PC-9 (cell line): ENCODE measurements around the gene DUSP18. TPM values are rescaled to one million over a fixed set of nuclear protein-coding genes. Genes with fewer than 3 reads are reported as not detected.

Experiments
- BruUV-seq: library from RNA; stranded (reverse); fragments of 400-500 nt; replicated peaks from 2 replicates; lab custom pipeline; 2021; lab: Mats Ljungman, UMichigan
- CTCF ChIA-PET: fragments of 300-600 bp; sonication (Branson Sonifier 250); formaldehyde crosslinking; loops from one replicate; lab custom pipeline; 2022; ENCODE audit warnings: antibody characterized with exemption; lab: Charles Lee
- POLR2A ChIA-PET: fragments of 300-600 bp; sonication (Branson Sonifier 250); formaldehyde crosslinking; loops from one replicate; lab custom pipeline; 2022; ENCODE audit warnings: antibody characterized with exemption; ENCODE audit not compliant: unreplicated experiment; lab: Charles Lee
- DNase-seq, 2 experiments: peaks; one replicate each; pipeline versions ENCODE4 v3.0.0 to v3.0.0-alpha.2; 2015 to 2022; ENCODE audit warnings: mixed read lengths in 1 of 2
- H2AFZ ChIP-seq: fragments of 200-600 bp; sonication (generic); 2 replicates; pipeline ENCODE4 v1.8.1; 2017; ENCODE audit warnings: antibody characterized with exemption
- H3F3A ChIP-seq: fragments of 200-600 bp; sonication (generic); 2 replicates; pipeline ENCODE4 v1.8.1; 2017; ENCODE audit warnings: antibody characterized with exemption, mild to moderate bottlenecking, low read depth; ENCODE audit not compliant: insufficient read depth
- H3K27ac ChIP-seq: fragments of 200-600 bp; sonication (generic); 2 replicates; pipeline ENCODE4 v1.6.1; 2016; ENCODE audit warnings: mixed run types
- H3K27me3 ChIP-seq: fragments of 200-600 bp; sonication (generic); 2 replicates; pipeline ENCODE4 v1.6.1; 2016; ENCODE audit warnings: low read depth, mixed run types; ENCODE audit not compliant: insufficient read depth
- H3K36me3 ChIP-seq: fragments of 200-600 bp; sonication (generic); 2 replicates; pipeline ENCODE4 v1.6.1; 2016; ENCODE audit warnings: low read depth, mixed run types
- H3K4me1 ChIP-seq: fragments of 200-600 bp; sonication (generic); replicated peaks from 2 replicates; pipeline ENCODE4 v1.6.1; 2016; ENCODE audit warnings: mixed run types; ENCODE audit not compliant: insufficient read depth
- H3K4me2 ChIP-seq: fragments of 200-600 bp; sonication (generic); 2 replicates; pipeline ENCODE4 v1.6.1; 2017; ENCODE audit warnings: mixed run types
- H3K4me3 ChIP-seq: fragments of 200-600 bp; sonication (generic); 2 replicates; pipeline ENCODE4 v1.6.1; 2016; ENCODE audit warnings: mixed run types
- H3K79me2 ChIP-seq: fragments of 200-600 bp; sonication (generic); 2 replicates; pipeline ENCODE4 v1.6.1; 2017; ENCODE audit warnings: low read depth, mixed run types
- H3K9me2 ChIP-seq: fragments of 200-600 bp; sonication (generic); 2 replicates; pipeline ENCODE4 v1.8.1; 2017; ENCODE audit warnings: mild to moderate bottlenecking; ENCODE audit not compliant: insufficient read depth
- H3K9me3 ChIP-seq: fragments of 200-600 bp; sonication (generic); 2 replicates; pipeline ENCODE4 v1.8.1; 2016; ENCODE audit warnings: low read depth; ENCODE audit not compliant: insufficient read depth
- H4K20me1 ChIP-seq: fragments of 200-600 bp; sonication (generic); 2 replicates; pipeline ENCODE4 v1.8.1; 2017; ENCODE audit not compliant: insufficient read depth
- CTCF ChIP-seq: fragments of 200-600 bp; sonication (generic); conservative IDR thresholded peaks from 2 replicates; pipeline ENCODE4 v1.6.1; 2017; ENCODE audit warnings: mixed run types, antibody characterized with exemption, mild to moderate bottlenecking, moderate library complexity
- EZH2 ChIP-seq: fragments of 200-600 bp; sonication (generic); IDR thresholded peaks from 2 replicates; pipeline ENCODE4 v1.8.0; 2017; ENCODE audit warnings: antibody characterized with exemption, low read depth
- intact Hi-C: fragments of 100-400 bp; cut with micrococcal nuclease; formaldehyde crosslinking; loops from one replicate; pipeline ENCODE4 v1.10.0; 2022; ENCODE audit not compliant: unreplicated experiment
- total RNA-seq: library from RNA; stranded (reverse); gene quantifications from 2 replicates; pipeline ENCODE4 v1.2.3, GENCODE V29; 2021

DUSP18 gene
- total RNA-seq, 1 experiment from 2014 or later, result 11.0 TPM

- no peaks in the 10 kb centered on the region for H4K20me1 ChIP-seq
- no TSS peak for BruUV-seq
- no peak overlapping the region for H3K4me2 ChIP-seq
- H3K79me2 ChIP-seq, result no peaks in the 10 kb centered on the region
- peaks cover 13% of the 10 kb centered on the region for H3K4me1 ChIP-seq
- no peaks in the 10 kb centered on the region for H3K27me3 ChIP-seq
- DNase-seq, result no peak
- H3K27ac ChIP-seq, result no peak overlapping the region
- no peak for TF ChIP-seq CTCF
- TF ChIP-seq EZH2, result no peak
- no peak overlapping the region for H2AFZ ChIP-seq
- CTCF ChIA-PET, result no interaction called here
- POLR2A ChIA-PET, result no interaction called here
- H3K9me3 ChIP-seq, result 0 out of 2 replicates have a peak, but pooled peaks cover 3% of the 10 kb centered on the region
- no peak overlapping the region for H3K4me3 ChIP-seq
- H3K36me3 ChIP-seq, result no peaks in the 10 kb centered on the region
- peaks cover 13% of the 10 kb centered on the region for H3F3A ChIP-seq
- H3K9me2 ChIP-seq, result no peaks in the 10 kb centered on the region
- intact Hi-C loops, result no loop called here
These were observed 38.3 kb upstream of the DUSP18 start for GRCh38 chr22:30705710-30706651.

DNA sequence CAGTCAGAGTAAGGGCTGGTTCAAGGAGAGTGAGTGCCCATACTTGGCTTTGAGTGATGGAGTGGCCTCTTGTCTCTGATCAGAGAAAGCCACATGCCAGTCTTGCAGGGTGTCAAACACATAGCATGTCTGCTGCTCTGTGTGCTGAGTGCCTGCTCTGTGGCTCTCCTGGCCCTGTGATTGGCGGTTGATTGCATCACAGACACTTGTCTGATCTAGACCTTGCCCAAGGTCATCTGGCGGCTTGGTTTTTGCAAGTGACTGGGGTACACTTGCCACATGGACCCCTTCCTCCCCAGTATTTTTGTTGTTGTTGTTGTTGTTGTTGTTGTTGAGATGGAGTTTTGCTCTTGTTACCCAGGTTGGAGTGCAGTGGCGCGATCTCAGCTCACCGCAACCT lies 37.3 kb upstream of the DUSP18 start:
- H3K4me1 ChIP-seq, result peaks cover 13% of the 10 kb centered on the region
- H3K27ac ChIP-seq, result no peak overlapping the region
- no peak overlapping the region for H2AFZ ChIP-seq
- no peaks in the 10 kb centered on the region for H3K36me3 ChIP-seq
- 0 out of 2 replicates have a peak, but pooled peaks cover 3% of the 10 kb centered on the region for H3K9me3 ChIP-seq
- no peaks in the 10 kb centered on the region for H4K20me1 ChIP-seq
- no peak overlapping the region for H3K4me3 ChIP-seq
- no peak overlapping the region for H3K4me2 ChIP-seq
- TF ChIP-seq EZH2 (no peak), CTCF (no peak)
- no peak for DNase-seq
- POLR2A ChIA-PET, result no interaction called here
- no peaks in the 10 kb centered on the region for H3K79me2 ChIP-seq
- H3K9me2 ChIP-seq, result no peaks in the 10 kb centered on the region
- no TSS peak for BruUV-seq
- CTCF ChIA-PET, result no interaction called here
- intact Hi-C loops, result no loop called here
- H3K27me3 ChIP-seq, result no peaks in the 10 kb centered on the region
- peaks cover 14% of the 10 kb centered on the region for H3F3A ChIP-seq

GRCh38 chr22:30702856-30703255 lies 35.2 kb upstream of the DUSP18 start:
- Histone ChIP-seq H4K20me1 (no peaks in the 10 kb centered on the region; the same call in 1 of the 2 replicates), H3K79me2 (no peaks in the 10 kb centered on the region), H2AFZ (no peak overlapping the region), H3K9me2 (no peaks in the 10 kb centered on the region), H3K27me3 (no peaks in the 10 kb centered on the region), H3K27ac (no peak overlapping the region), H3F3A (peaks cover 14% of the 10 kb centered on the region), H3K4me3 (no peak overlapping the region), H3K4me2 (no peak overlapping the region), H3K9me3 (no peaks in the 10 kb centered on the region), H3K36me3 (no peaks in the 10 kb centered on the region), H3K4me1 (peaks cover 13% of the 10 kb centered on the region)
- ChIA-PET POLR2A (interaction anchor here (0.7 kb wide), 1 partner anchor 451 kb away, joined by 4 read pairs; no protein-coding TSS in a partner anchor), CTCF (interaction anchor here (0.5 kb wide), 1 partner anchor 70 kb away, joined by 6 read pairs; no protein-coding TSS in a partner anchor)
- BruUV-seq, result no TSS peak
- intact Hi-C loops, result no loop called here
- DNase-seq, result no peak
- TF ChIP-seq CTCF, result no peak
- TF ChIP-seq EZH2, result no peak
